Keratinocyte (primary cell): ENCODE data around the gene B4GALNT3. TPM values are rescaled to one million over a fixed set of nuclear protein-coding genes. Genes with fewer than 3 reads are reported as not detected.
A peak's percentile ranks its signal among the peaks of the same experiment; 100 is the strongest.

Experiments
- DNase-seq: peaks from one replicate; pipeline ENCODE4 v3.0.0-alpha.2; 2011; ENCODE audit warnings: low read depth, missing footprints, low spot score
- FAIRE-seq: peaks from 2 replicates; lab custom pipeline; 2011; peaks lifted over from hg19 to GRCh38; lab: Jason Lieb, UNC
- H2AFZ ChIP-seq: 2 replicates; pipeline ENCODE4 v1.6.0; 2012; ENCODE audit warnings: low read length, control low read depth, inconsistent platforms; ENCODE audit not compliant: control insufficient read depth
- H3K27ac ChIP-seq: 2 replicates; pipeline ENCODE4 v1.5.1; 2011; ENCODE audit warnings: low read length; ENCODE audit not compliant: control insufficient read depth, insufficient read depth
- H3K27me3 ChIP-seq: 3 replicates; pipeline ENCODE4 v1.6.0; 2011; ENCODE audit warnings: low read length; ENCODE audit not compliant: control insufficient read depth, insufficient read depth; ENCODE audit errors: extremely low read depth
- H3K36me3 ChIP-seq, 2 experiments: 2 replicates in 1 of 2; 3 replicates in 1 of 2; pipeline ENCODE4 v1.5.1; 2011; ENCODE audit warnings: low read length in 2 of 2, mild to moderate bottlenecking in 1 of 2; ENCODE audit not compliant: control insufficient read depth in 2 of 2, insufficient read depth in 2 of 2; ENCODE audit errors: extremely low read depth in 1 of 2
- H3K4me1 ChIP-seq: 3 replicates; pipeline ENCODE4 v1.5.1; 2011; ENCODE audit warnings: low read length; ENCODE audit not compliant: control insufficient read depth, insufficient read depth; ENCODE audit errors: extremely low read depth
- H3K4me2 ChIP-seq: 3 replicates; pipeline ENCODE4 v1.6.0; 2011; ENCODE audit warnings: low read depth, low read length; ENCODE audit not compliant: control insufficient read depth, insufficient read depth; ENCODE audit errors: extremely low read depth
- H3K4me3 ChIP-seq, 3 experiments: fragments of 200-600 bp in 1 of 3; sonication (generic) in 1 of 3; 2 replicates in 2 of 3; 3 replicates in 1 of 3; pipeline ENCODE4 v1.5.1; 2011 to 2016; ENCODE audit warnings: low read length in 3 of 3, mild to moderate bottlenecking in 3 of 3, control low read depth in 2 of 3, inconsistent platforms in 1 of 3, low read depth in 1 of 3, mixed read lengths in 1 of 3, mixed run types in 1 of 3, moderate library complexity in 1 of 3; ENCODE audit not compliant: control insufficient read depth in 2 of 3, insufficient read depth in 2 of 3; ENCODE audit errors: extremely low read depth in 1 of 3
- H3K79me2 ChIP-seq: 2 replicates; pipeline ENCODE4 v1.6.0; 2012; ENCODE audit warnings: low read length; ENCODE audit not compliant: control insufficient read depth, insufficient read depth
- H3K9ac ChIP-seq: 3 replicates; pipeline ENCODE4 v1.6.0; 2011; ENCODE audit warnings: low read length; ENCODE audit not compliant: control insufficient read depth, insufficient read depth; ENCODE audit errors: extremely low read depth
- H3K9me1 ChIP-seq: 3 replicates; pipeline ENCODE4 v1.6.0; 2011; ENCODE audit warnings: low read length; ENCODE audit not compliant: control insufficient read depth, insufficient read depth; ENCODE audit errors: extremely low read depth
- H3K9me3 ChIP-seq: 2 replicates; pipeline ENCODE4 v1.5.1; 2012; ENCODE audit warnings: low read depth, low read length; ENCODE audit not compliant: control insufficient read depth
- H4K20me1 ChIP-seq: 3 replicates; pipeline ENCODE4 v1.6.0; 2011; ENCODE audit warnings: low read length; ENCODE audit not compliant: control insufficient read depth, insufficient read depth; ENCODE audit errors: extremely low read depth
- CTCF ChIP-seq, 3 experiments: IDR thresholded peaks in 1 of 3; conservative IDR thresholded peaks in 1 of 3; optimal IDR thresholded peaks in 1 of 3; 2 replicates in 2 of 3; 3 replicates in 1 of 3; pipeline versions ENCODE3 to v1.5.1; 2011; ENCODE audit warnings: low read length in 3 of 3, mild to moderate bottlenecking in 3 of 3, moderate library complexity in 2 of 3, control low read depth in 1 of 3, inconsistent platforms in 1 of 3; ENCODE audit not compliant: insufficient read depth in 2 of 3; ENCODE audit errors: extremely low read depth in 1 of 3
- EZH2 ChIP-seq: IDR thresholded peaks from one replicate; pipeline ENCODE4 v1.6.1; 2012; ENCODE audit warnings: inconsistent platforms, mild to moderate bottlenecking, low read length, moderate library complexity
- dilution Hi-C: fragments of 300-500 bp; cut with MboI; formaldehyde crosslinking; loops from one replicate; pipeline ENCODE4 v1.7.0; 2020; ENCODE audit warnings: low sequenced_read_pairs; ENCODE audit not compliant: extremely low pct_ligation_motif_present
- polyA minus RNA-seq, 3 experiments: library from RNA; depleted of rRNA, polyadenylated mRNA; stranded (reverse); fragments of >200 nt; gene quantifications; 1 replicate in 1 of 3; 2 replicates in 1 of 3; 3 replicates in 1 of 3; pipeline ENCODE4 v1.2.3, GENCODE V29; 2011
- polyA plus RNA-seq, 5 experiments: library from polyadenylated mRNA; depleted of rRNA in 3 of 5; stranded (reverse) in 3 of 5; stranded (forward) in 1 of 5; unstranded in 1 of 5; fragments of >200 nt; gene quantifications; 1 replicate in 1 of 5; 2 replicates in 3 of 5; 3 replicates in 1 of 5; pipeline versions ENCODE4 v1.2.1 to v1.2.3, GENCODE V29; 2011 to 2012; ENCODE audit warnings: missing spikeins in 2 of 5, low read depth in 1 of 5, low replicate concordance in 1 of 5

The B4GALNT3 gene
- polyA plus RNA-seq: 7.5 to 14.6 TPM (median 8.4 TPM) in 3 replicates
- 9.6 TPM for polyA plus RNA-seq (2011; ENCODE audit: low read depth)
- 5.0 and 5.1 TPM in 2 replicates for polyA plus RNA-seq (2011; cell fraction: cytosol; rRNA removed)
- 30.3 TPM in 2 replicates for polyA plus RNA-seq (2011; cell fraction: nucleus; rRNA removed)
- polyA plus RNA-seq (2012; ENCODE audit: low replicate concordance): 6.2 and 25.6 TPM in 2 replicates
- polyA minus RNA-seq: 14.4 to 17.2 TPM (median 14.7 TPM) in 3 replicates
- polyA minus RNA-seq (2011; cell fraction: cytosol; rRNA and poly(A)+ RNA removed): 5.6 TPM
- 15.7 and 27.1 TPM in 2 replicates for polyA minus RNA-seq (2011; cell fraction: nucleus; rRNA and poly(A)+ RNA removed)

GRCh38 chr12:459430-460258 lies at the start of gene B4GALNT3:
B4GALNT3 (plus strand) TSS chr12:459939; CDS start chr12:460377, 438 bp downstream.
- dilution Hi-C loops: no loop called here
- Histone ChIP-seq H3K4me2 (peak within 1 kb of the TSS; percentile 89), H3K4me1 (peaks cover 11% of the 10 kb centered on the region), H3K27me3 (no peaks in the 10 kb centered on the region), H3K4me3 (peak within 1 kb of the TSS; percentile 62 to 73 (median 71)), H3K79me2 (no peaks in the 10 kb centered on the region), H4K20me1 (no peaks in the 10 kb centered on the region), H3K9ac (peak within 1 kb of the TSS; percentile 69), H3K9me1 (no peaks in the 10 kb centered on the region), H3K36me3 (peaks cover 0 to 2% of the 10 kb centered on the region in 2 experiments), H2AFZ (peak within 1 kb of the TSS; percentile 95), H3K27ac (no peak within 1 kb of the TSS), H3K9me3 (no peaks in the 10 kb centered on the region)
- peak; percentile 69 for FAIRE-seq
- no peak for TF ChIP-seq EZH2
- TF ChIP-seq CTCF (optimal IDR thresholded peaks at IDR 0.05 in 1 of 3, IDR thresholded peaks at IDR 0.05 in 1 of 3, conservative IDR thresholded peaks at IDR 0.05 in 1 of 3; ENCODE audit: extremely low read depth in 1 of 3, insufficient read depth in 2 of 3, low read length in 3 of 3): no peak
- no peak for DNase-seq

- Histone ChIP-seq H4K20me1 (no peaks in the 10 kb centered on the region), H3K9me1 (no peaks in the 10 kb centered on the region), H3K27me3 (no peaks in the 10 kb centered on the region), H3K9ac (no peak overlapping the region), H2AFZ (no peak overlapping the region), H3K79me2 (no peaks in the 10 kb centered on the region), H3K9me3 (no peaks in the 10 kb centered on the region), H3K4me2 (no peak overlapping the region), H3K36me3 (peaks cover 5 to 8% of the 10 kb centered on the region in 2 experiments), H3K4me3 (no peak overlapping the region), H3K4me1 (no peaks in the 10 kb centered on the region), H3K27ac (no peak overlapping the region)
- DNase-seq: no peak
- dilution Hi-C loops: no loop called here
- FAIRE-seq: no peak
- no peak for TF ChIP-seq CTCF (optimal IDR thresholded peaks at IDR 0.05 in 1 of 3, IDR thresholded peaks at IDR 0.05 in 1 of 3, conservative IDR thresholded peaks at IDR 0.05 in 1 of 3; ENCODE audit: extremely low read depth in 1 of 3, insufficient read depth in 2 of 3, low read length in 3 of 3)
- TF ChIP-seq EZH2: no peak
Measured at GRCh38 chr12:414859-415258, 44.9 kb upstream of the B4GALNT3 start.
